NCI-H345 (cell line): Measurements from ENCODE around the gene C22orf39.

Experiments used
- DNase-seq: peaks from one replicate; lab custom pipeline; 2025; lab: John Stamatoyannopoulos, UW

C22orf39 gene

DNA sequence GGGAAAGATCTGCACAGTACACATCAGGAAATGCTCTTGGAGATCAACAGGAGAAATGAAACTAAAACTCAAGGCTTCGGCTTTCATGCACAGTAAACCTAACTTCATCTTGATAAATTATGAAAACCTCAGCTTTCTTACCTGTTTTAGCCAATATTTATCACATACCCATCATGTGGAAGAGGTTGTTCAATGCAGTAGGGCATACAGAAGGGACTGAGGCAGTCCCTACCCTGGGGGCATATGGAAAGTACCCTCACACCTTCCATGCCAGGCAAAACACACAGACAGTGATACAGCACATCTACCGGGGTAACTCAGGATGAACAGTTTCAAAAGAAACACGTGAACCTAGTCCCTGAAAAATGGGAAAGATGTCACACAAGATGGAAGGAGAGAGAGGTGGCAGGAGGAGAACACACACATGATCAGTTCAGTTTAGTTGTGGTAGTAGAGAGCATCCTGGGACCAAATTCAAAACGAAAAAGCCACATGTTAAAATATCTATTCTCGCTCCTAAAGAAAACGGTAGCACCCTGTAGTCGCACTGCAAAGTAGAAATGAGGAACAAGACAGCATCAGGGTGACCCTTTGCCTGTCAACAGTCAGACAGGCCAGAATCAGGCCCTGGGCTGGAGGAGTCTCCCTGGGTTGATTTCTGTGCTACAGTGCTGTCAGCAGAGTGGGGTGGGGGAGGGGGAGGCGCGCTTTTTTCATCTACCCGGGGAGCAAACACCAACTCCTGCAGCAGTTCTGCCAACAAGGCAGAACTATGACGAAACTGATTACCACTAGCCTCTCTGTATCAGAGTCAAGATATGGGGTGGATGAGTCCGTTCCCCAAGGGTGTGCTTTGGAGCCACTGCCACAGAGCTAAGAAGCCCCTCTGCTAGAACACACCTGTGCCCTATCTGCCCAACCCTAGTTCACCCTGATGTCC, 17.3 kb downstream of the C22orf39 start:
- DNase-seq, result no peak

DNA sequence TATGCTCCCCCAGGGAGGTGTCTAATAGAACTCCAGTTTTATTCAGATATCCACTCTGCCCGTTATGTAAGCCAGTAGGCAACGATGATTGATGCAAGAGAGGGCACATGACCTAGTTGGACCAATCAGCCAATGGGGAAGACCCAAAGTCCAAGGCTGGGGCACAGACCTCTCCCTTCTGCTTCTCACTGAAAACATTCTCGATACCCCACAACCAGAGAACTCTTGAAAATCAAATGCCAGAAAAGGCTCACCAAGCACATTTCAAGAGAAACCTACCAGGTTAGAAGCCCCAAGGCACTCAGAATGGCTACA, 23.4 kb downstream of the C22orf39 start:
- DNase-seq, result no peak

- no peak for DNase-seq
Observed at GRCh38 chr22:19422440-19423301, 24.8 kb downstream of the C22orf39 start.

- DNase-seq, result no peak
Observed at GRCh38 chr22:19420321-19420720, 27.2 kb downstream of the C22orf39 start.

GRCh38 chr22:19419464-19420178, 27.9 kb downstream of the C22orf39 start:
- no peak for DNase-seq

- DNase-seq, result no peak
Observed at GRCh38 chr22:19419086-19419463, 28.4 kb downstream of the C22orf39 start.

GRCh38 chr22:19412923-19413322, 34.6 kb downstream of the C22orf39 start:
- DNase-seq, result no peak

- no peak for DNase-seq
Observed at GRCh38 chr22:19412478-19412877, 35.0 kb downstream of the C22orf39 start.

- no peak for DNase-seq
Observed at GRCh38 chr22:19411690-19412045, 35.8 kb downstream of the C22orf39 start.

DNA sequence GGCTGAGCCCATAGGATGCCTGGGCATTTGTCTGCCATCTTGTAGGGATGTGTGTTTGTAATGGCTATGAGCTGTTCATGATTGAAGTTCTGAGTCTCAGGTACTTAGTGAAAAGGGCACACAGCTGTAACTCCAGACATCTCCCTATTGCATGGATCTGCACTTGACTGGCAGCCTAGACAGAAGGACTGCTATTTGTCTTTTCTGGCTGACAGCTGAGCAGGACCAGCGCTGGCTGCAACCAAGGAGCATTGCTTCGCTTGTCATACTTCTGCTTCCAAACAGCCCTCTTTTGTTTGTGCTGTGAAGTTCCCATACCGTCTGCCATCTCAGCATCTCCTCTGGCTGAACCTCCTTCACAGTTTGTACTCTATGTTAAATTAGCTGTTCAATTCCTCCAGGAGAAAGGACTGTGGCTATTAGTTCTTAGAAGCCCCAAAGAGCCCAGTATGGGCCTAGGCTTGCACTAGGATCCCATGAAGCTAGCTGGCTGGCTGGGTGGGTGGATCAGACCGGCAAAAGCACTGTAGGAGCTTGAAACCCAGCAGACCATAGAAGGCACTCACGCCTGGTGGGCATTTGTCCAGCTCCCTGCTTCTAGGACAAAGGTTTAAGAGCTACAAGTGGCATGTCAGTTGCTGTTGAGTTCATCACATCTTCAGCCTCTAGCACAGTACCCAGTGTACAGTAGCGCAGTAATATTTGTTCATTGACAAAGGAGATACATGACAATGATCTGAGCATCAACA, 36.4 kb downstream of the C22orf39 start:
- no peak for DNase-seq

GRCh38 chr22:19407649-19408606, 39.6 kb downstream of the C22orf39 start:
- DNase-seq, result no peak

DNA sequence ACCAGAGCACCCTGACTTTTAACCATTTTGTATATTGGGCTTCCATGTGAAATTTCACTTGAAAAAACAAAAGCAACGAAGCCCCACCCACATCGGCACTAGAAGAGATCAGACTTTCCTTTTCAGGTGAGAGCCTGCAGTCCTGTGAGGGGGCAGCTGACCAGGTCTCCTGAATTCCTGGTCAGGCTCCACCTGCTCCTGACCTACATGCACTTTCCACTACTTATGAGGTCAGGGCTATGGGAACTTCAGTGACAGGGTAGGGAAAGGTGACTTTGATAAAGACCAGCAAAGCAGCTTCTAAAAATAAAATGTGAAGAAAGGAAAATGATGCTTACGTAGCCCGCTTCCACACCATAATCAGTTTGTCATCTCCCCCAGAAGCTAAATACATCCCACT, 40.7 kb downstream of the C22orf39 start:
- no peak for DNase-seq

DNA sequence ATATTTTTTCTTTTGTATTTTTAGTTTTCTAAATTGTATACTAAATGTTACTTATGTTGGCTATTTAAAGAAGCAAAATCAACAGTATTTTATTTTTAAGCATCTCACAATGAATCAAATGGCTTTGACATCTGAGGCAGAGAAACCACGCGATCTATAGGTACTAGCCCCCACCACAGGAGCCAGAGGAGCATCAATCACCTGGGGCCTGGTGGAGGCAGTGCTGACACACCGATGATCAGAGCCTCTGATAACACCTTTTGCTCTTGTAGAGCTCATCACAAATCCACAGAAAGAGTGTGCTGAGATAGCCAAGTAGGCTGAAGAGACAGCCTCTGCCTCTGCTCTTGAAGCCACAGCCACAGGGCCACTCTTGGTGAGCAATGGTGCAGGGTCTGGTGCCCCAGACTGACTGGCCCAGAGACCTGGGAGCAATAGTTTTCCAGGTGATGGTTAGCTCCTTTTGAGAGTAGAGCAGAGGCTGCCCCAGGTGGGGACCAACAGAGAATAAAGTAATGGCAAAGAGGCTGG, 41.2 kb downstream of the C22orf39 start:
- no peak for DNase-seq

DNA sequence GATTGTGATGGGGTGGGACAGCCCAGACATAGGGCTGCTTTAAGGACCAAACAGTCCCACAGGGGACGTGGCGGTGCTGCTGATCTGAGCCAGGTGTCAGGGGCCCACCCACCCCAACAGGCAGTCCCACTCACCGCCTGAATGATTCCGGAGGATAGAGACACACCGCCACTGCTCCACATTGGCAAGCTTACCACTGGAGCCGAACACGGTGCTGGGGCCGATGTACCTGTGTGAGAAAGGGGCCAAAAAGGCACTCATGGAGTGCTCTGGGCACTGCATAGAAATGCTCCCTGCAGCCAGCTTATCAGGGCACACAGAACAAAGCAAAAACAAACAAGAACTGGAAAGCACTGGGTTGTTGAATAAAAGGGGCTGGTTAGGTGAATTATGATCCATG, 41.9 kb downstream of the C22orf39 start:
- no peak for DNase-seq

DNA sequence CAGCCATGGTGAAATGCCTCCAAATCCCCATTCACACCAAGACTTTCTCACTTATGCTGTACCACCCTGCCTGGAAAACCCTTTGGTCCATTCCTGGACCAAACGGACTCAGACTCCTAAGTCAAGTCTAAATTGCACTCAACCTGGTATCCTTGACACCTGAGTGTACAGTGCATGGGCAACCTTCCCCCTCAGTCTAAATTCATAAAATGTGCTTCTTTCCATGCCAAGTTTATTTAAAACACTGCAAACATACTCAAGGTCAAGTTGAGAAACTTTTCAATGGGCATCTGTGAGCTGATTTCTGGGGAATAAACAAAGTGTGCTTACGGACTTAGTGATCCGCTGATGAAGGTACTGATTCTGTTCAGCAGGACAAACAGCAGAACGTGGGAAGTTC, 42.4 kb downstream of the C22orf39 start:
- no peak for DNase-seq

DNA sequence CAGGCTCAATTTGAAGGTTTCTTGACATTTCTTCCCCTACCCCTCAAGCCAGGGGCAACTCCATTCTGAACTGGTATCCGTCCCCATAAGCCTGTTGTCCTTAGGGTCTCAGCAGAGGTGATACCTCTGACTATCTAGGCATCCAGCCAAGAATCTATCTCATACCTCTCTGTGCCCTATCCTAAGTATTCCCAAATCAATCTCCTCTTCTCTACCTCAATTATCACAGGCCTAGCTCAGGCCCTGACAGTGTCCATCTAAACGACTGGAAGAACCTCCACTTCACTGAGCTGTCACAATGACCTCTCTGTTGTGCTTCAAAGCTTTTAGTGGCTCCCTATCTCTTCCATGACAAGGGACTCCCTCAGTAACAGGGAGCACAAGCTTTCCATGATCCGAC, 42.8 kb downstream of the C22orf39 start:
- no peak for DNase-seq

GRCh38 chr22:19402642-19403191, 44.8 kb downstream of the C22orf39 start:
- no peak for DNase-seq

DNA sequence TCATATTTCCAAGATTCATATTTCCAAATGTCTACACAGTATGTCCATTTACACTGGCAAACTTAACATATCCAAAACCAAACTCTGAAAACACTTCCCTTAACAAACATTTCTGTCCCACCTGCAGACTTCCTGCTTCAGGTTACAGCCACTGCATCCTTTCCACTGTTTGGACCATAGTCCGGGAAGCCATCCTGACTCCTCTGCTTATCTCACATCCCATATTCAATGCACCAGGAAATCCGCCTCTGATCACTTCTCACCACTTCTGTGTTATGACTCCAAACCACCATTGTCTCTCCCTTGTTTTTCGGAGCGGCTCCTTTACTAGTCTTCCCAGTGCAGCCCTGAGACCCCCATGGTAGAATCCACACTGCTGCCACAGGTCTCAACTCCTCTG, 46.0 kb downstream of the C22orf39 start:
- no peak for DNase-seq

GRCh38 chr22:19400881-19401280, 46.6 kb downstream of the C22orf39 start:
- no peak for DNase-seq

GRCh38 chr22:19398652-19399051, 48.9 kb downstream of the C22orf39 start:
- DNase-seq, result no peak
